Measurements from ENCODE around the gene SLC4A8.

DNA sequence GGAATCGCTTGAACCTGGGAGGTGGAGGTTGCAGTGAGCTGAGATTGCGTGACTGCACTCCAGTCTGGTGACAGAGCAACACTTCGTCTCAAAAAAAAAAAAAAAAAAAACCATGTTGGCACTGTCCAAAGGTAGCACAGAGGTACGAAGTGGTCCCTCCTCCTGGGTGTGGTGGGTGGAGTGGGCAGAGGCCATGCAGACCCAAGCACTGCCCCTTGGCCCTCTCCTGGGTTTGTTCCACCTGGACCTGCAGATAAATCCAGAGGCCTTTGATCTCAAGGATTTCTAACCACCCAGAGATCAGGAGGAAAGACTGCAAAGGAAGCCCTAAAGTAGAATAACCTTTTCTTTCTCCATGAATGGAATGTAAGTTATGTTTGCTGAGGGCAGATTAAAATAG lies 24.7 kb upstream of the SLC4A8 start:
- TF ChIP-seq, protein P1, sequence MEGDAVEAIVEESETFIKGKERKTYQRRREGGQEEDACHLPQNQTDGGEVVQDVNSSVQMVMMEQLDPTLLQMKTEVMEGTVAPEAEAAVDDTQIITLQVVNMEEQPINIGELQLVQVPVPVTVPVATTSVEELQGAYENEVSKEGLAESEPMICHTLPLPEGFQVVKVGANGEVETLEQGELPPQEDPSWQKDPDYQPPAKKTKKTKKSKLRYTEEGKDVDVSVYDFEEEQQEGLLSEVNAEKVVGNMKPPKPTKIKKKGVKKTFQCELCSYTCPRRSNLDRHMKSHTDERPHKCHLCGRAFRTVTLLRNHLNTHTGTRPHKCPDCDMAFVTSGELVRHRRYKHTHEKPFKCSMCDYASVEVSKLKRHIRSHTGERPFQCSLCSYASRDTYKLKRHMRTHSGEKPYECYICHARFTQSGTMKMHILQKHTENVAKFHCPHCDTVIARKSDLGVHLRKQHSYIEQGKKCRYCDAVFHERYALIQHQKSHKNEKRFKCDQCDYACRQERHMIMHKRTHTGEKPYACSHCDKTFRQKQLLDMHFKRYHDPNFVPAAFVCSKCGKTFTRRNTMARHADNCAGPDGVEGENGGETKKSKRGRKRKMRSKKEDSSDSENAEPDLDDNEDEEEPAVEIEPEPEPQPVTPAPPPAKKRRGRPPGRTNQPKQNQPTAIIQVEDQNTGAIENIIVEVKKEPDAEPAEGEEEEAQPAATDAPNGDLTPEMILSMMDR (conservative IDR thresholded peaks at IDR 0.05; ENCODE audit: low read length), result no peak
- TF ChIP-seq EZH2phosphoT487 (IDR thresholded peaks at IDR 0.05; ENCODE audit: borderline replicate concordance, low read depth, low read length), result no peak
